HG02938 (cell line): ENCODE data around the gene VDR.

Experiments used
- ATAC-seq: cut with Tn5 transposase; IDR thresholded peaks from one replicate; pipeline ENCODE4 v1.9.1; 2021; ENCODE audit warnings: mild to moderate bottlenecking, moderate library complexity; ENCODE audit not compliant: unreplicated experiment

The VDR gene

DNA sequence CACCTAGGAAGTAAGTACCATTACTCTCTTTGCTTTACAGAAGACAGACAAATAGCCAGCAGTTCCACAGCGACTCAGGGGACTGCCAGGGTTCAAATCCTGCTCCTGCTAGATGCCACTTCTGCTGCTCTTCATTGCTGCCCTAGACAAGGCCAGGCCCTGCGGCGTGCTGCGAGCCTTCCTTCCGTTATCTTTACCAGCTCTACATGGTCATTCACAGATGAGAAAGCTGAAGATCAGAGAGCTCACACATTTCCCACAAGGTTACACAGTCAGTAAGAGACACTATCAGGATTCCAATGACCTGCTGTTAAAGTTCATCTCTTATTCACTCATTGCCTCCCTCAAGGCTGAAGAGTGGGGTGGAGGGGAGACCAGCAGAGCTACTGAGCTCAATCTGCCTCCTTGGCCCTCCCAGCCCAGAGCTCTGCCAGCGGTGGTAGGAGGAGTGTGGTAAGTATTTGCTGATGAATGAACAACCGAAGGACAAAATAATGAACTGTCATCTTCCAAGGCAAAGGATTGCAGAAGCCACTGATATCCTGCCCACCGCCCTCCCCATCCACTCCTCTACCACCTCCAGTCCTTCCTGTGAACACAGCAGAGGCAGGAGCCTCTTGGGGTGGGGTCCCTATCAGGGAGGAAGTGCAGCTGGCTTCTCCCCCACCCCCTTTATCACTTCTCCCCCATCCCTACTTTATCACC is 70.4 kb downstream of the VDR start:
- no peak for ATAC-seq

DNA sequence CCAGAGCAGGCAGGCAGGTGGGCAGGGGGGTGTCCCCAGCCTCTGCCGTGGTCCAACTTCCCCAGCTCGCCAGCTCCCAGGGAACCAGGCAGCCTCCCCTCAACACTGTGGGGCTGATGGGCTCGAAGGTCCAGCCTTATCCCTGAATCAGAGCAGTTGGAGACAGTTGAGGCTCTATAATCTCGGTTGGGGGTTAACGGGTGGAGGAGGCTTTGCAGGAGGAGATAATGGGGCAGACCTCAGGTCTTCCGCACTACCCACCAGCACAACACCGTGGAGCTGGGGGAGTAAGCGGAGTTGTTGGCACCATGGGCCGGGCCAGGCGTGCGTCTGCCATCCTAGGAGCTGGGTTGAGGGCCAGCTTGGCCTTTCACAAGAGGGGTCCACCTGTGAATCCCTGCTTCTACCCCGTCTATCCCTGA is 71.2 kb downstream of the VDR start:
- ATAC-seq, result no peak

DNA sequence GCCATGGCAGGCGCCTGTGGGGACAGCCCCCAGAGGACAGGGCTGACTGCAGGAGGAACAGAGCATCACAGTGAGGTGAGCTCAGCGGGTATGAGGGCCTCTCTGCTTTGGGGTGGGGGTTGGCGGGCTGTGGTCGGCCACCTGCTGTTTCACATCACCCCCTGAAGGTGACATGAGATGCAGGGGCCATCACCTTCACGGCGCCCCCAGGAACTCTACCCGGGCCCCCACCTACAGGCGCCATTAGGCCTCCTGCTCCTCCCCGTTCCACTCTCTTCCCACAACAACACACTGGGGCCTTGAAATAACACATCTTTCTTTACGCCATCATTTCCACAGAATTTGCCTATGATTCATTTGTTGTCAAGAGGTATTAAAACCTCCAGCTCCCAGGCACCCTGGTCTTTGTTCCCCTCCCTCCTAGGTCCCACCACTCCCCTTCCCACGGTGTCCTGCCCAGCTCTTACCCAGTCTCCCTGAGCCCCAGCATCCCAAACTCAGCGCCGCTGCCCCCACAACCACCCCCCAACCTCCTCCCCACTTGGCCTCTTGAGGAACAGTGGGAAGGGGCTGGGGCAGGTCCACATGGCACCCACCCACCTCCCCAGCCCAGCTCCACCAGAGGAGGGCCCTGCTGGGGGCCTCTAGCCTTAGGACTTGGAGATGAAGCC is 72.4 kb downstream of the VDR start:
- no peak for ATAC-seq

DNA sequence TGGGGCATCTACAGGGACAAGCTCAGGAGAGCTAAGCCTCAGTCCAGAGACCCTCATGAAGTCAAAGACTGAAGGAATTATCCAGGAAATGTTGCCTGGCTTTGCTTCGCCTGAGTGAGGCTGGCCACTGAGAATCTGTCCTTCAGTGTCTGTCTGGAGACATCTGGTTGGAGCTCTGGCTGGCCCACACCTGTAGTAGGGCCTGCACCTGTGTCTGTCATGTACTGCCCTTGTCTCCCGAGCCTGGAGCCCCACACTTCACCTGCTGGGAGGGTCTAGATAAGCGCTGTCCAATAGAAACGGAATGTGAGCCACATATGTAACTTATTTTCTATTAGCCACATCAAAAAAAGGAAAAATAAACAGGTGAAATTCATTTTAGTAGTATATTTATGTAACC is 75.2 kb downstream of the VDR start:
- no peak for ATAC-seq

DNA sequence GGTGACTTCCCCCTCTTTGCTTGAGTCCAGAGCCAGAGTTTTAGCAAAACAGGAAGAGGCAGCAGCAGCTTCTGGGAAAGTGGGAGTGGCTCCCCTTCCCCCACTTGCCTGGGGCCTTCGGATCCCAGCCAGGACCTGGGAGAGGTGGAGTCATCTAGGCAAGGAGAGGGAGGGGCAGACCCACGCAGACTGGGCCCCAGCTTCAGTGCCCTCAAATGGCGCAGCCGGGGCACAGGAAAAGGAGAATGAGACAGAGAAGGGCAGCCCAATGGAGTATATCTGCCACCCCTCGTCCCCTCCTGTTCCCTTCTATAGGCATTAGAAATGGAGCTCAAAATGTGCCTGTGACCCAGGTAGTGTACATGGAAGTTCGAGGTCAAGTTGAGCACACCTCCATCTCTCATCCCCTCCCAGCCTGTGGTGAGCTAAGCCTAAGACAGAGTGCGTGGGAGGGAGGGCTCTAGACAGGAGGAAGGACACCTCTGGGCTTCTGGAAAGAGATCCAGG is 75.8 kb downstream of the VDR start:
- ATAC-seq, result no peak

DNA sequence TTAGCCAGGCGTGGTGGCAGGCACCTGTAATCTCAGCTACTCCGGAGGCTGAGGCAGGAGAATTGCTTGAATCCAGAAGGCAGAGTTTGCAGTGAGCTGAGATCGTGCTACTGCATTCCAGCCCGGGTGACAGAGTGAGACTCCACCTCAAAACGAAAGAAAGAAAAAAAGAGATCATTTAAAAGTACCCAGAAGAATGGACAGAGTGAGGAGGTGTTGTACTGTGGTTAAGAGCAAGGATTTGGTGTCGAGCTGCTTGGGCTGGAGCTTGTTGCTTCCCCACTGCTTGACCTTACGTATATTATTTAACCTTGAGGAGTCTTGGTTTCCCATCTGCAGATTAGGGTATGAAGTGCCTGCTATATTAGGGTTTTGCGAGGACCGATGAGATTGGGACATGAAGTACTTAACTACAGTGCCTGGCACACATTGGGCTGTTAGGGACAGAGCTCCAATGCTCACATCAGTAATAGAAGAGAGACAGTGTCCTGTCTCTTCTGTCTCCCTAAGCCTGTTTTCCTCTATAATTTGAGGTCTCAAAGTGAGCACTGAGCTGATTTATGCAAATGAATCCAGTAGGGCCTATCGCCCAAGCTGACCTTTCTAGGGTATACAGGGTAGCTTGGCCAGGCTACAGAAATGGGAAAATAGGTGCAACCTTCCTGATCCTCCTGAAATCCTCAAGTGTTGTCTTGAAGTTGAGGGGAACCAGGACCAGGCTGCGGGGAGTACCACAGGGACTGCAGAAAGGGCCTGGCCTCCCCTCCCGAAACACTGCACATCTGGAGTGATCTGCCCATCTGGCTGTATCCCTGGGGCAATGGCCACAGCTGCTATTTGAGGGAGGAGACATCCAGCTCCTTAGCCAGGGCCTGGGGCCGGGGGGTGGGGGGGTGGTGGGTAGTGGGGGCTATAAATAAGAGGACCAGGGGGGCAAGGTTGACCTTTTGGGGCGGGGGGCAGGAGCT is 76.5 kb downstream of the VDR start:
- no peak for ATAC-seq

DNA sequence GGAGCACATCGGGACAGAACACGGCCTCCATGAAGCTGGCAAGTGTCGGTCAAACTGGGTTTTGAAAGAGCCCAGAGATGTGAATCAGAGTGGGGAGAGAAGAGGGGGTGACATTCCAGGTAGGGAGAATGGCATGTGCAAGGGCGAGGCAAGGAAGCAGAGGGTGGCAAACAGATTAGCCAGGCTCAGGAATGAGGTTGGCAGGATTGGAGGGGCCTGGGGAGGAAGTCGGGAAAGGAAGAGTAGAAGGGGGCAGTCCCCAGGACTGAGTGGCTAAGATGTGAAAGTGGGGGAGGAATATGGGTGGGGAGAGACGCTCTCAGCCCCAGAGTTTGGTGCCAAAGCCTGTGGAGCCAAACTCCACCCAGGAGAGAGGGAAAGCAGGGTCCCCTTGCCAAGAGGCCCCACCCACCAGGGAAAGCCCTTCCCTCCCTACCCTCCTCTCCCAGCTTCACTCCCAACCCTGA is 79.6 kb downstream of the VDR start:
- no peak for ATAC-seq

DNA sequence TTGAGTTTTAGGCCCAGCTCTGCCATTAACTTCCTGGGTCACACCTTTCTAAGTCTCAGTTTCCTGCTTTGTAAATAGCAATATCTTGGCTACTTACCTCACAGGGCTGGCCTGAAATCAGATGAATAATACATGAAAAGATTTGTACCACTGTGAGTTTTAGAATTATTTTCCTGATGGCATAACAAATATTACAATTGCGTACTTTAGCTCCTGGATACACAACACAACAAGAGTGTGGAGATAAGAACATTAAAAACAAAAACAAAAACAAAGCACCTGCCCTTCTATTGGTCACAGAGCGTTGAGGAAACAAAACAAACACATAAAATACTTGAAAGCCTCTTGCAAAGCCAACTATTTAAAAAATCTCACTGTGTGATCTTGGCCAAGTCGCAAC is 80.2 kb downstream of the VDR start:
- ATAC-seq, result no peak

DNA sequence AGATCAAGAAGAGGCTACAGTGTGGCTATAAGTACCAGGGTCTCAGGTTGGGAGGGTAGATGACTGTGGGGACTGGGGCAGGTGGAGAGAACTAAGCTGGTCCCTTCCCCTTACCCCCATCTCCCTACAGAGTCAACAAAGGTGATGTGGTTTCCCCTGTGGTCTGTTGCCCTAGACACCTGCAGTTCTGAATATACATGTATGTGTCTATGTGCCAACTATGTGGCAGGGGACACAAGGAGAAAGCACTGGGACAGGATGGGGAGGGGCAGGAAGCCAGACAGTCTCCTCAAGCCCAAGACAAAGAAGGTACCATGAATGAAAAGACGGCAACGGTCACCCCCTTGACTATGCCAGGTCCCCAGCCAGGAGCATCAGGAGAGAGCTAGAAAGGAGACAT is 80.6 kb downstream of the VDR start:
- no peak for ATAC-seq

DNA sequence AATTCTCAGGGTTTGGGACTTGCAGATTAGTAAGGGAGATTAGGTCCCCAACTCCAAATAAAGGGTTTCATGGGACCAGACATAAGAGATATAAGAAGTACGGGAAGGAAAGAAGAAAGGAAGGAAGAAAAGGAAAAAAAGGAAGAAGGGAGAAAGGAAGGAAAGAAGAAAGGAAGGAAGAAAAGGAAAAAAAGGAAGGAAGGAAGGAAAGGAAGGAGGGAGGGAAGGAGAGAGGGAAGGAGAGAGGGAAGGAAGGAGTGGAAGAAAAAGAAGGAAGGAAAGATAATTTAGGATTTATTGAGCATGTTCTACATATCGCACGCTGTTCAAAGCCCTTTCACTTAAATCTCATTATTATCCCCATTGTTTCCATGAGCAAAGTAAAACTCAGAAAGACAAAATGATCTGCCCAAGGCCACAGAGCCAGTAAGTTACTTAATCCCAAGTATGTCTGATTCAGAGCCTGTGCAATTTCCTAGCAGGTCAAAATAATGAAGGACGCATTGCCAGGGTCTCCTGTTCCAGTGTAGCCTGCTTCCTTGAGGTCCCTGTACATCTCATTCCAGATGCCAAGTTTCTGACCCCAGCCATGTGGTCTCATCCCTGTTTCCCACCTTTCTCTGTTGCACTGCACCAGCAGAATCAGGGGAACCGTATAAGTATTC is 81.2 kb downstream of the VDR start:
- ATAC-seq, result no peak

DNA sequence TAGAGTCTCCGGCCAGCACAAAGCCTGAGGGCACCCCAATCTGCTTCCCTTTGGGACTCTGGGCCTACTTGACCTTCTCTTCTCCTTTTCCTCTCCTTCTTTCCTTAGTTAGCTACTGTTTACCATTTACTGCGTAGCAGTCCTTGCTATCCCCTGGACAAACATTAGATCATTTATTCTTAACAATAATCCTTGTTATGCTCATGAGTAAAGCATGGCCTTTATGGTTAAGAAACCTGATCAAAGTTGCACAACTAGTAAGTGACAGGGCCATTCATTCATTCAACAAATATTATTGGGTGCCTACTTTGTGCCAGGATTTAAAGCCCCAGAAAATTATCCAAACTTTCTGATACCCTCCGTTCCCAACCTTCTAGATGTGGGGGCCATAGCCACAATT is 81.9 kb downstream of the VDR start:
- no peak for ATAC-seq

DNA sequence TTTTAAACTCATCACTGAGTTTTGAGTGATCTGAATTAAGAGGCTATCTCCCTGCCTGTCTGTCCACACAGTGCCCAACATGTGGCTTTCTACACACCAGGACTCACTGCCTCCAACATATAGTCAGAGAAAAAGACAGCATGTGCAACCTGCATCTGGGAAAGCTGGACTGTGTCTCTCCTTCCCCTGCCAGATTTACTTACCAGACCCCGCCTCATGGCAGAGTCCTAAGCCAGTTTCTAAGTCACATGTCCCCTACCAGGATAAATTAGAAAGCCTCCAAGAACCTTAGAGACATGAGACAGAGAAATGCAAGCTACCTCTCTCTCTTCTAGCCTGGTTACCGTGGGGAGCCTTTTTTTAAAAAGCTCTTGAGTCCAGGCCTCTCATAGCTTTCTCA is 82.4 kb downstream of the VDR start:
- ATAC-seq, result no peak

DNA sequence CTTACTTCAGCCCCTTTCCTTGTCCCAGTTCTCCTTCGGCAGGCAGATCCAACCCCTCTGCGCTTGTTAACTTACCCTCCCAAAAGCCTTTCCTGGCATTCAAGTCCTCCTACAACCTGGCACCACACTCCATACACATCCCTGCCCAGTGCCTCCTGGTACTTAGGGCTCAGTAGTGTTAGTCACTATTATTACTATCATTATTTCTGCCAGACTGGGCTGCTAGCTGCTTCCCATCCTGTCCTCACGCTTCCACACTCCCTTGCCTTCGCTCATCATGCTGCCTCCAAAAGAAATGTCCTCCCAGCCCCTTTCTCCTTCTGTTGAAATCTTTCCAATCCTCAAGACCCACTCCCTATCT is 83.5 kb downstream of the VDR start:
- ATAC-seq, result no peak

DNA sequence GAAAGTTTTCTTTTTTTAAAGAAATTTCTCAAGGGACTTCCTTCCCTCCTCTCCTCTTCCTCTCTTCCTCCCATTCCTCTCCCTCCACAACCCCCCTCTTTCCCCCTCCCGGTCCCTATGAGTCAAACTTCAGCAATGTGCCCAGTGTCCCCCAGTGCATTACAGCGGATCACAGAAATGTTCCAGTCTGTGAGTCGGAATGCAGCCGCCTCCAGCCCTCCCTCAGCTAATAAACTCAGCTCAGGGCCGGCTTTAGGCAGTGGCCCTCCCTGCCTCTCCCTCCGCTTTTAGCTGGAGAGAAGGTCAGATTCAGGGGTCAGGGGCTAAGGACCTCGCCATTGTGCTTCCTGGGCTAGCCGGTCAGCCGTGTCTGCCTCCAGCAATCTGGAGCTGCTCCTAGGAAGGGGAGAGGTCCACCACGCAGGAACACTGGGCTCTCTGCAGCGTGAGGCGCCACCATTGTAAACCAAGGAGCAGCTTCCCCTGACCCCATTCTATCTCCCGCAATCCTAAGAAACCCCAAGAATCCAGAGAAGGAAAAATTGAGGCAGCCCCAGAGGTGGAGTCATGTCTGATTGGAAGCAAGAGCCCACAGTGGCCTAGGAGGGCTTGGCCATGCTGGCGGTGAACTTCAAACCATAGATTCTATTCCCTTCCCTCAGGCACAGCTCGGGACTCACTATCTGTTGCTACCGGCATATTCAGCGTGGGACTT is 84.0 kb downstream of the VDR start:
- ATAC-seq, result no peak

DNA sequence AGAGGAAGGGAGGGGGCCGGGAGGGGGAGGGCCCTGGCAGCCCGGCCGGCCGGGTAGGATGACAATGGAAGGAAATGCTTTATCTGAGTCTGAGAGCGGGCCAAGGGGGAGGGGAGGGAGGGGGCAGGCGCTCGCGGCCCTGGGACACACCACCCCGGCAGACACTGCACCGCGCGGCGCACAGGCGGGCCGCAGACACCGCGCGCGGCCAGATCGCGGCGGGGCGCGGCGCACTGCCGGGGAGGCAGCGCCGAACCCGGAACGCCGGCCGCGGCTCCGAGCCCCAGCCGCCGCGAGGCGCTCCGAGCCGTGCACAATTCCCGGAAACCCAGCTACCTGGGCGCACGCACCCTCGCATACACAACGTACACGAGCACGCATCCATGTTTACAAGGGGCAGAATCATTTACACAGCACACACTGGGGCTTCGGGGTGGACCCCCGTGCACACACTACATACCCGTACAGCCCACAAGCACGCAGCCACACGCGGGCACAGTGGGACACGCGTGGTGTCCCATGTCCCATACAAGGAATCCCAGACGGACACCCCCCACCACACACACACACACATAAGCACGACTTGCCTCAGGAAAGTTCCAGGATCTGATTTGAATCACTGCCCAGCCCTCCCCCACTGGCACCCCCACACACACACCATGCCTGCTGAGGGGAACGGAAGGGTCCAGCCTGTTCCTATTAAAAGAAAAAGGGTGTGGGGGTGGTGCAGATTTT is 84.7 kb downstream of the VDR start, which contains the start of gene HDAC7:
Gene HDAC7, minus strand, starts transcription at position 8 of the 735 bp plus-strand sequence. CDS start 118 bp downstream, outside the sequence.
- ATAC-seq, result peak; percentile 34

DNA sequence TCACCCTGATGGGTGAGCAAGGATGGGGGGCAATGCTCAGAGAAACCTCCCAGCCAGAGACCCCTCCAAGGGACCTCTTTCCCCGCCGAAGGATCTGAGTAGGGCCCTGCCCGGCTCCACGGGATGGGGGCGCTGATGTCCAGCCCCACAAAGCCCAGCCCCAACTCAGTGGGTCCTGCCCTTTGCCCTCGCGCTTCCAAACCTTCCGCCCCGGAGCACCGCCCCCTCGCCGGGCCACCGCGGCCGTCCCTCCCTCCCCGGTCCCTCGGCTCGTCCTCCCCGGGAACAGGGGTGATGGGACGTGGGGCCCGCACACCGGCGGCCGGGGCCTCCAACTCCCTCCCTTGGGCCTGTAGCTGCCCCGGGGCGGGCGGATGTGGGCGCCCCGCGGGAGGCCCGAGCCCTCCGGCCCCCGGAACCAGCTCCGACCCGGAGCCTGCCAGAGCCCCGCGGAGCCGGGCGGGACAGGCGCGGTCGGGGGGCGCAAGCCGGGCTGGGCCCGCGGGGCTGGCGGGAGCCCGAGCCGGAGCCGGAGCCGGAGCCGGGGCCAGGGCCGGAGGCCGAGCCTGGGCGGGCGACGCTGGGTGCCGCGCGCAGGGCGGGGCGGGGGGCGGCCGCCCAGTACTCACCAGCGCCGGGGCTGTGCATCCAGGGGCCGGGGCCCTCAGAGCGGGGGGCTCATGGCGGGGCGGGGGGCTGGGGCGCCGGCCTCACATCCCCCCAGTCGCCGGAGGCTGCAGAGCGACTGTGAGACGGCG is 85.5 kb downstream of the VDR start:
- ATAC-seq, result peak; percentile 27

DNA sequence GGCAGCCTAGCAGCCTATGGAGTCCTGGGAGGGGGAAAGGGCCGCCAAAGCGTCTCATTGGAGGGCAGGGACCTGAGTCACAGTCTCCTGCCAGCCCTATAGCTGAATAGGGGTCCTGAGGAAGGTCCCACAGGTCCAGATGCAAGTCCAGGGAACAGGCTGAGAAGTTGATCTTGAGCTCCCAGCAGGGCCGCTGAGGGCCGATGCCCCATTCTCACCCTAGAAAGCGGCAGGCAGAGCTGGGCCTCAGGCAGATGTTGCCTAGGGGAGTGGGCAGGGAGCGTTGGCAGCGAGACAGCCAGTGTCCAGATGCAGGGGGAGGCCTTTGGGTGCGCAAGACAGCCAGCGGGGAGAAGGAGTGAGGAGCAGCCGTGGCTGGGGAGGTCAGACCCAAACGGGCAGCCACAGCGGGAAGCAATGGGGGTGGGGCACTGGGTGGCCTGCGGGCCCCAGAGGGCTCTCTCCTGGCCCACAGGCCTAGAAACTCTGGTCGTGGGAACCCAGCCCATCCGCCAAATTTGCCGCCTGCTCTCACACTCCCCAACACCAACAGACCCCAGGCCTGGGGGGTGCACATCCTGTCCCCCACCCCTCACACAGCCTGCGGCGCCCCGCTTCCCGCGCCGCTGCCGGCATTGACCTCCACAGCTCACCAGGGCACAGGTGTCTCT is 86.2 kb downstream of the VDR start:
- peak; percentile 5 for ATAC-seq

DNA sequence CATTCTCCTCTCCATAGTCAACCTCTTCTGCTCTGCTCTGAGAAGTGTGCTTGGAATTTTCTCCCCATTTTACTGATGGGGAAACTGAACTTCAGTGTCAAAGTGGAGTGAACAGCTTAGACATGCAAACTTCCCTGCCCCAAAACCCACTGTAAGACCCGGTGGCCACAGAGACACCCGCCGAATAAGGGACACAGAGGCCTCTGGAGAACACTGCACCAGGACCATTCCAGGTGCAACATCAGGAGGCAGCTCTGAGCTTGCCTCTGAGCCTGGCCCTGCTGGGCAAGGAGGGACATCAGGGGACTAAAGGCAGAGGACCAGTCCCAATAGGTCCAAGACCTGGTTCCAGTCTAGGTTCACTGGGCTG is 86.8 kb downstream of the VDR start:
- ATAC-seq, result no peak
